GM21360 (cell line): ENCODE results near the gene COTL1.

Experiments
- ATAC-seq: cut with Tn5 transposase; IDR thresholded peaks from one replicate; pipeline ENCODE4 v1.9.1; 2021; ENCODE audit warnings: mild to moderate bottlenecking, moderate library complexity; ENCODE audit not compliant: unreplicated experiment

The COTL1 gene

GRCh38 chr16:84597931-84598351, 19.9 kb downstream of the COTL1 start:
- no peak for ATAC-seq

- ATAC-seq = no peak
These were observed 20.4 kb downstream of the COTL1 start for GRCh38 chr16:84597528-84597896.

- no peak for ATAC-seq
These were observed 20.9 kb downstream of the COTL1 start for GRCh38 chr16:84596801-84597527.

- ATAC-seq = no peak
These were observed 21.7 kb downstream of the COTL1 start for GRCh38 chr16:84596161-84596560.

- no peak for ATAC-seq
These were observed 22.8 kb downstream of the COTL1 start for GRCh38 chr16:84595052-84595481.

GRCh38 chr16:84594725-84595038, 23.2 kb downstream of the COTL1 start:
- no peak for ATAC-seq

- peak; percentile 81 for ATAC-seq
These were observed 23.8 kb downstream of the COTL1 start for GRCh38 chr16:84593825-84594724.

GRCh38 chr16:84592718-84593117, 25.2 kb downstream of the COTL1 start:
- ATAC-seq = no peak

- no peak for ATAC-seq
These were observed 27.7 kb downstream of the COTL1 start for GRCh38 chr16:84589975-84590719.

- no peak for ATAC-seq
These were observed 28.9 kb downstream of the COTL1 start for GRCh38 chr16:84588991-84589390.

GRCh38 chr16:84585886-84586285, 32.0 kb downstream of the COTL1 start:
- ATAC-seq = peak; percentile 63

GRCh38 chr16:84585467-84585866, 32.4 kb downstream of the COTL1 start:
- no peak for ATAC-seq

GRCh38 chr16:84584678-84585077, 33.2 kb downstream of the COTL1 start:
- ATAC-seq = no peak

- ATAC-seq = no peak
These were observed 33.9 kb downstream of the COTL1 start for GRCh38 chr16:84583995-84584394.

- ATAC-seq = no peak
These were observed 34.8 kb downstream of the COTL1 start for GRCh38 chr16:84582958-84583516.

- no peak for ATAC-seq
These were observed 36.7 kb downstream of the COTL1 start for GRCh38 chr16:84581158-84581557.

GRCh38 chr16:84579936-84580335, 37.9 kb downstream of the COTL1 start:
- no peak for ATAC-seq

- ATAC-seq = no peak
These were observed 39.2 kb downstream of the COTL1 start for GRCh38 chr16:84578538-84579126.

- ATAC-seq = no peak
These were observed 40.7 kb downstream of the COTL1 start for GRCh38 chr16:84577034-84577803.

GRCh38 chr16:84575914-84576313, 42.0 kb downstream of the COTL1 start:
- no peak for ATAC-seq
